GM12801 (cell line): ENCODE measurements around the gene SLC12A5.

Experiments
- CTCF ChIP-seq: IDR thresholded peaks from one replicate; pipeline ENCODE4 v1.5.1; 2011; ENCODE audit warnings: control low read depth; ENCODE audit not compliant: insufficient read length; ENCODE audit errors: extremely low read depth

SLC12A5 gene

GRCh38 chr20:46108976-46109375 is 80.0 kb downstream of the SLC12A5 start:
- no peak for TF ChIP-seq CTCF
